ENCODE measurements around the gene KRTAP5-1. TPM values are rescaled to one million over a fixed set of nuclear protein-coding genes. Genes with fewer than 3 reads are reported as not detected.
"Not testable (repeated sequence)": the region's sequence is repeated elsewhere in the genome, so short reads cannot be mapped to it uniquely, and the experiment has no call there.

KRTAP5-1 gene
- total RNA-seq, 1 donor from 2014 or later = not detected

GRCh38 chr11:1604711-1605110 is 19.6 kb upstream of the KRTAP5-1 start:
- Histone ChIP-seq H3K9me3 (no peaks in the 10 kb centered on the region), H3K36me3 (no peaks in the 10 kb centered on the region), H3K4me3 (no peak overlapping the region), H3K27me3 (no peaks in the 10 kb centered on the region), H3K4me1 (no peaks in the 10 kb centered on the region), H3K27ac (no peak overlapping the region)
- TF ChIP-seq CTCF (IDR thresholded peaks at IDR 0.05) = no peak
- intact Hi-C loops (cut with DNase I) = no loop called here
- DNase-seq (ENCODE audit: low spot score in 2 of 2) = no peak

- Histone ChIP-seq H3K27me3 (no peaks in the 10 kb centered on the region), H3K4me3 (no peak overlapping the region), H3K9me3 (no peaks in the 10 kb centered on the region), H3K4me1 (no peaks in the 10 kb centered on the region), H3K36me3 (no peaks in the 10 kb centered on the region), H3K27ac (no peak overlapping the region)
- no peak for TF ChIP-seq CTCF (IDR thresholded peaks at IDR 0.05)
- no peak for DNase-seq (ENCODE audit: low spot score in 2 of 2)
- intact Hi-C loops (cut with DNase I) = no loop called here
These were observed 19.1 kb upstream of the KRTAP5-1 start for GRCh38 chr11:1604181-1604580.

- H3K27ac ChIP-seq = no peak overlapping the region
- no peaks in the 10 kb centered on the region for H3K36me3 ChIP-seq
- no peaks in the 10 kb centered on the region for H3K9me3 ChIP-seq
- no peak for TF ChIP-seq CTCF (IDR thresholded peaks at IDR 0.05)
- H3K4me1 ChIP-seq = no peaks in the 10 kb centered on the region
- intact Hi-C loops (cut with DNase I) = no loop called here
- DNase-seq (ENCODE audit: low spot score in 2 of 2) = no peak
- no peak overlapping the region for H3K4me3 ChIP-seq
- H3K27me3 ChIP-seq = no peaks in the 10 kb centered on the region
These were observed 18.5 kb upstream of the KRTAP5-1 start for GRCh38 chr11:1603629-1604028.

- intact Hi-C loops (cut with DNase I) = not testable (repeated sequence)
These were observed 16.6 kb upstream of the KRTAP5-1 start for GRCh38 chr11:1601663-1602062.

GRCh38 chr11:1600626-1601025 is 15.5 kb upstream of the KRTAP5-1 start:
- Histone ChIP-seq H3K27me3 (no peaks in the 10 kb centered on the region), H3K9me3 (no peaks in the 10 kb centered on the region), H3K36me3 (no peaks in the 10 kb centered on the region), H3K4me1 (no peaks in the 10 kb centered on the region), H3K27ac (no peak overlapping the region), H3K4me3 (no peak overlapping the region)
- no peak for DNase-seq (ENCODE audit: low spot score in 2 of 2)
- intact Hi-C loops (cut with DNase I) = no loop called here
- TF ChIP-seq CTCF (IDR thresholded peaks at IDR 0.05) = no peak

More at GRCh38 chr11:1601663-1602062, 16.6 kb upstream of the KRTAP5-1 start:
- H3K4me1 ChIP-seq; H3K27me3 ChIP-seq; H3K4me3 ChIP-seq; H3K27ac ChIP-seq; H3K9me3 ChIP-seq; H3K36me3 ChIP-seq; DNase-seq (ENCODE audit: low spot score in 2 of 2): not testable (repeated sequence)

- Histone ChIP-seq H3K27ac (no peak overlapping the region), H3K27me3 (no peaks in the 10 kb centered on the region), H3K4me1 (no peaks in the 10 kb centered on the region), H3K36me3 (no peaks in the 10 kb centered on the region), H3K9me3 (no peaks in the 10 kb centered on the region), H3K4me3 (no peak overlapping the region)
- DNase-seq (ENCODE audit: low spot score in 2 of 2) = no peak
- intact Hi-C loops (cut with DNase I) = no loop called here
- TF ChIP-seq CTCF (IDR thresholded peaks at IDR 0.05) = no peak
These were observed 13.7 kb upstream of the KRTAP5-1 start for GRCh38 chr11:1598816-1599215.

- H3K4me1 ChIP-seq; H3K4me3 ChIP-seq; H3K9me3 ChIP-seq; H3K27ac ChIP-seq; H3K27me3 ChIP-seq; DNase-seq (ENCODE audit: low spot score in 2 of 2); intact Hi-C loops (cut with DNase I); H3K36me3 ChIP-seq: not testable (repeated sequence)
These were observed 13.3 kb upstream of the KRTAP5-1 start for GRCh38 chr11:1598406-1598805.
